Activated T-cell treated with anti-CD3 and anti-CD28 coated beads, Interleukin-2, amount 50 U/mL, for 24 hours (primary cell): Measurements from ENCODE around the gene METTL9.

Experiments used
- DNase-seq: peaks from one replicate; pipeline ENCODE4 v3.0.0-alpha.2; 2020
- H3K27ac Mint-ChIP-seq: 2 replicates; pipeline ENCODE4 v1.8.0; 2020; ENCODE audit warnings: mild to moderate bottlenecking, mixed read lengths
- H3K27me3 Mint-ChIP-seq: 2 replicates; pipeline ENCODE4 v1.8.0; 2020; ENCODE audit warnings: mixed read lengths
- H3K36me3 Mint-ChIP-seq: 2 replicates; pipeline ENCODE4 v1.8.0; 2020; ENCODE audit warnings: low read depth, mixed read lengths
- H3K4me1 Mint-ChIP-seq: 2 replicates; pipeline ENCODE4 v1.8.0; 2020; ENCODE audit warnings: low read depth, mixed read lengths
- H3K4me3 Mint-ChIP-seq: 2 replicates; pipeline ENCODE4 v1.8.0; 2020; ENCODE audit warnings: mild to moderate bottlenecking, moderate library complexity, mixed read lengths
- H3K9me3 Mint-ChIP-seq: 2 replicates; pipeline ENCODE4 v1.8.0; 2020; ENCODE audit warnings: mixed read lengths

Gene METTL9

GRCh38 chr16:21611198-21611555 is 11.8 kb downstream of the METTL9 start:
- Mint-ChIP-seq H3K27ac (no peak overlapping the region), H3K27me3 (no peaks in the 10 kb centered on the region), H3K4me3 (no peak overlapping the region), H3K36me3 (peaks cover 38% of the 10 kb centered on the region), H3K9me3 (no peaks in the 10 kb centered on the region), H3K4me1 (peaks cover 83% of the 10 kb centered on the region)
- DNase-seq, result no peak

- Mint-ChIP-seq H3K36me3 (peaks cover 42% of the 10 kb centered on the region), H3K9me3 (no peaks in the 10 kb centered on the region), H3K4me1 (peaks cover 84% of the 10 kb centered on the region), H3K27me3 (no peaks in the 10 kb centered on the region), H3K27ac (peak overlapping the region; percentile 57), H3K4me3 (no peak overlapping the region)
- DNase-seq, result no peak
These were observed 12.4 kb downstream of the METTL9 start for GRCh38 chr16:21611556-21612384.

GRCh38 chr16:21613361-21613760 is 14.0 kb downstream of the METTL9 start:
- no peaks in the 10 kb centered on the region for H3K9me3 Mint-ChIP-seq
- no peak for DNase-seq
- H3K4me3 Mint-ChIP-seq, result no peak overlapping the region
- peaks cover 77% of the 10 kb centered on the region for H3K4me1 Mint-ChIP-seq
- H3K36me3 Mint-ChIP-seq, result peaks cover 55% of the 10 kb centered on the region
- no peak overlapping the region for H3K27ac Mint-ChIP-seq
- no peaks in the 10 kb centered on the region for H3K27me3 Mint-ChIP-seq

- Mint-ChIP-seq H3K4me1 (peaks cover 73% of the 10 kb centered on the region), H3K9me3 (no peaks in the 10 kb centered on the region), H3K27me3 (no peaks in the 10 kb centered on the region), H3K4me3 (no peak overlapping the region), H3K36me3 (peaks cover 59% of the 10 kb centered on the region), H3K27ac (no peak overlapping the region)
- DNase-seq, result no peak
These were observed 14.4 kb downstream of the METTL9 start for GRCh38 chr16:21613781-21614180.

GRCh38 chr16:21614896-21615295 is 15.5 kb downstream of the METTL9 start:
- no peak for DNase-seq
- H3K27ac Mint-ChIP-seq, result no peak overlapping the region
- H3K4me1 Mint-ChIP-seq, result peaks cover 70% of the 10 kb centered on the region
- no peaks in the 10 kb centered on the region for H3K27me3 Mint-ChIP-seq
- no peak overlapping the region for H3K4me3 Mint-ChIP-seq
- H3K36me3 Mint-ChIP-seq, result peaks cover 68% of the 10 kb centered on the region
- H3K9me3 Mint-ChIP-seq, result no peaks in the 10 kb centered on the region

- Mint-ChIP-seq H3K27me3 (no peaks in the 10 kb centered on the region), H3K4me3 (no peak overlapping the region), H3K9me3 (no peaks in the 10 kb centered on the region), H3K27ac (peak overlapping the region; percentile 6), H3K36me3 (peaks cover 74% of the 10 kb centered on the region), H3K4me1 (peaks cover 62% of the 10 kb centered on the region)
- DNase-seq, result no peak
These were observed 18.2 kb downstream of the METTL9 start for GRCh38 chr16:21617607-21618006.

GRCh38 chr16:21618281-21618680 is 18.9 kb downstream of the METTL9 start:
- H3K4me3 Mint-ChIP-seq, result no peak overlapping the region
- H3K27me3 Mint-ChIP-seq, result no peaks in the 10 kb centered on the region
- no peak overlapping the region for H3K27ac Mint-ChIP-seq
- H3K9me3 Mint-ChIP-seq, result no peaks in the 10 kb centered on the region
- DNase-seq, result no peak
- peaks cover 62% of the 10 kb centered on the region for H3K4me1 Mint-ChIP-seq
- peaks cover 75% of the 10 kb centered on the region for H3K36me3 Mint-ChIP-seq

- H3K4me1 Mint-ChIP-seq, result peaks cover 64% of the 10 kb centered on the region
- no peak overlapping the region for H3K4me3 Mint-ChIP-seq
- no peaks in the 10 kb centered on the region for H3K27me3 Mint-ChIP-seq
- H3K27ac Mint-ChIP-seq, result peak overlapping the region; percentile 63
- DNase-seq, result no peak
- H3K36me3 Mint-ChIP-seq, result peaks cover 77% of the 10 kb centered on the region
- H3K9me3 Mint-ChIP-seq, result no peaks in the 10 kb centered on the region
These were observed 20.5 kb downstream of the METTL9 start for GRCh38 chr16:21619765-21620425.

GRCh38 chr16:21620592-21620991 is 21.2 kb downstream of the METTL9 start:
- no peak for DNase-seq
- no peaks in the 10 kb centered on the region for H3K27me3 Mint-ChIP-seq
- no peak overlapping the region for H3K27ac Mint-ChIP-seq
- H3K4me3 Mint-ChIP-seq, result no peak overlapping the region
- peaks cover 64% of the 10 kb centered on the region for H3K4me1 Mint-ChIP-seq
- peaks cover 78% of the 10 kb centered on the region for H3K36me3 Mint-ChIP-seq
- H3K9me3 Mint-ChIP-seq, result no peaks in the 10 kb centered on the region

GRCh38 chr16:21622545-21622944 is 23.2 kb downstream of the METTL9 start:
- H3K27ac Mint-ChIP-seq, result peak overlapping the region; percentile 40
- peaks cover 67% of the 10 kb centered on the region for H3K4me1 Mint-ChIP-seq
- no peak overlapping the region for H3K4me3 Mint-ChIP-seq
- H3K27me3 Mint-ChIP-seq, result no peaks in the 10 kb centered on the region
- DNase-seq, result no peak
- H3K36me3 Mint-ChIP-seq, result peaks cover 83% of the 10 kb centered on the region
- no peaks in the 10 kb centered on the region for H3K9me3 Mint-ChIP-seq

GRCh38 chr16:21625026-21625425 is 25.6 kb downstream of the METTL9 start:
- no peak for DNase-seq
- Mint-ChIP-seq H3K27ac (no peak overlapping the region), H3K9me3 (peaks cover 2% of the 10 kb centered on the region), H3K36me3 (peaks cover 84% of the 10 kb centered on the region), H3K4me1 (peaks cover 58% of the 10 kb centered on the region), H3K4me3 (no peak overlapping the region), H3K27me3 (no peaks in the 10 kb centered on the region)

GRCh38 chr16:21626659-21627277 is 27.4 kb downstream of the METTL9 start:
- DNase-seq, result no peak
- Mint-ChIP-seq H3K27ac (peak overlapping the region; percentile 84), H3K27me3 (no peaks in the 10 kb centered on the region), H3K4me3 (no peak overlapping the region), H3K9me3 (peaks cover 2% of the 10 kb centered on the region), H3K4me1 (peaks cover 50% of the 10 kb centered on the region), H3K36me3 (peaks cover 79% of the 10 kb centered on the region)

- no peaks in the 10 kb centered on the region for H3K27me3 Mint-ChIP-seq
- no peak overlapping the region for H3K4me3 Mint-ChIP-seq
- no peak overlapping the region for H3K27ac Mint-ChIP-seq
- DNase-seq, result no peak
- H3K9me3 Mint-ChIP-seq, result peaks cover 2% of the 10 kb centered on the region
- peaks cover 72% of the 10 kb centered on the region for H3K36me3 Mint-ChIP-seq
- peaks cover 48% of the 10 kb centered on the region for H3K4me1 Mint-ChIP-seq
These were observed 28.8 kb downstream of the METTL9 start for GRCh38 chr16:21628121-21628726.

- peaks cover 70% of the 10 kb centered on the region for H3K36me3 Mint-ChIP-seq
- no peak for DNase-seq
- no peak overlapping the region for H3K27ac Mint-ChIP-seq
- H3K4me1 Mint-ChIP-seq, result peaks cover 44% of the 10 kb centered on the region
- H3K9me3 Mint-ChIP-seq, result peaks cover 2% of the 10 kb centered on the region
- H3K4me3 Mint-ChIP-seq, result no peak overlapping the region
- H3K27me3 Mint-ChIP-seq, result no peaks in the 10 kb centered on the region
These were observed 29.4 kb downstream of the METTL9 start for GRCh38 chr16:21628772-21629171.
